Neural cell (in vitro differentiated cells): Measurements from ENCODE around the gene C11orf71. TPM values are rescaled to one million over a fixed set of nuclear protein-coding genes. Genes with fewer than 3 reads are reported as not detected.

Experiments
- H2AFZ ChIP-seq: fragments of 200-600, 300-800 bp; sonication (generic), shearing (Covaris generic); 2 replicates; pipeline ENCODE4 v1.6.0; 2014; ENCODE audit warnings: low read depth, mild to moderate bottlenecking, antibody characterized with exemption, low read length, moderate library complexity
- H3F3A ChIP-seq: fragments of 200-600 bp; shearing (Covaris generic); 2 replicates; pipeline ENCODE4 v1.6.1; 2016; ENCODE audit warnings: mild to moderate bottlenecking, moderate library complexity, mixed read lengths, antibody characterized with exemption, low read length; ENCODE audit not compliant: insufficient read depth, poor library complexity, severe bottlenecking
- H3K27ac ChIP-seq: fragments of 200-600, 300-800 bp; sonication (generic), shearing (Covaris generic); 2 replicates; pipeline ENCODE4 v1.5.1; 2014; ENCODE audit warnings: mild to moderate bottlenecking, low read length, moderate library complexity
- H3K27me3 ChIP-seq: fragments of 300-800, 200-600 bp; sonication (generic), shearing (Covaris generic); 2 replicates; pipeline ENCODE4 v1.6.0; 2014; ENCODE audit warnings: mild to moderate bottlenecking, low read depth, low read length, moderate library complexity; ENCODE audit not compliant: insufficient read depth
- H3K36me3 ChIP-seq: fragments of 300-800, 200-600 bp; sonication (generic), shearing (Covaris generic); 2 replicates; pipeline ENCODE4 v1.5.1; 2014; ENCODE audit warnings: mild to moderate bottlenecking, antibody characterized with exemption, low read length, moderate library complexity; ENCODE audit not compliant: insufficient read depth
- H3K4me2 ChIP-seq: fragments of 300-800, 200-600 bp; sonication (generic), shearing (Covaris generic); 2 replicates; pipeline ENCODE4 v1.6.0; 2014; ENCODE audit warnings: mild to moderate bottlenecking, low read length
- H3K4me3 ChIP-seq: fragments of 300-800, 200-600 bp; sonication (generic), shearing (Covaris generic); 2 replicates; pipeline ENCODE4 v1.5.1; 2014; ENCODE audit warnings: mild to moderate bottlenecking, low read length, moderate library complexity
- H3K79me2 ChIP-seq: fragments of 200-600 bp; shearing (Covaris generic); replicated peaks from 2 replicates; pipeline ENCODE4 v1.6.0; 2014; ENCODE audit warnings: mild to moderate bottlenecking, low read length, moderate library complexity; ENCODE audit not compliant: insufficient read depth
- H3K9ac ChIP-seq: fragments of 300-800, 200-600 bp; sonication (generic), shearing (Covaris generic); 2 replicates; pipeline ENCODE4 v1.6.1; 2016; ENCODE audit warnings: mild to moderate bottlenecking, low read length, mixed read lengths
- H3K9me2 ChIP-seq: fragments of 200-600 bp; shearing (Covaris generic); 2 replicates; pipeline ENCODE4 v1.6.1; 2016; ENCODE audit warnings: mild to moderate bottlenecking, low read length, mixed read lengths; ENCODE audit not compliant: insufficient read depth
- H3K9me3 ChIP-seq: fragments of 200-600, 300-800 bp; sonication (generic), shearing (Covaris generic); 2 replicates; pipeline ENCODE4 v1.6.1; 2016; ENCODE audit warnings: mild to moderate bottlenecking, mixed run types, low read length, moderate library complexity, mixed read lengths
- H4K20me1 ChIP-seq: fragments of 200-600 bp; shearing (Covaris generic); 2 replicates; pipeline ENCODE4 v1.6.1; 2016; ENCODE audit warnings: mild to moderate bottlenecking, mixed run types; ENCODE audit not compliant: insufficient read depth
- EP300 ChIP-seq: fragments of 450-650 bp; conservative IDR thresholded peaks from 2 replicates; pipeline ENCODE4 v1.6.1; 2014; ENCODE audit warnings: antibody characterized with exemption, mild to moderate bottlenecking, moderate library complexity; ENCODE audit not compliant: poor library complexity, severe bottlenecking
- EZH2 ChIP-seq: fragments of 200-600, 300-800 bp; shearing (Covaris generic), sonication (generic); IDR thresholded peaks from 2 replicates; pipeline ENCODE4 v1.6.1; 2014; ENCODE audit warnings: antibody characterized with exemption, low read length, borderline replicate concordance, mild to moderate bottlenecking; ENCODE audit not compliant: insufficient read depth, poor library complexity, severe bottlenecking
- MXI1 ChIP-seq: fragments of 450-650 bp; conservative IDR thresholded peaks from 2 replicates; pipeline ENCODE4 v1.6.1; 2014; ENCODE audit warnings: antibody characterized with exemption, mild to moderate bottlenecking; ENCODE audit not compliant: poor library complexity, severe bottlenecking
- POLR2AphosphoS5 ChIP-seq: IDR thresholded peaks from 2 replicates; pipeline ENCODE4 v1.6.1; 2012
- RAD21 ChIP-seq: fragments of 450-650 bp; conservative IDR thresholded peaks from 2 replicates; pipeline ENCODE4 v1.6.1; 2014; ENCODE audit warnings: antibody characterized with exemption, mild to moderate bottlenecking, moderate library complexity
- SMC3 ChIP-seq: fragments of 450-650 bp; conservative IDR thresholded peaks from 2 replicates; pipeline ENCODE4 v1.6.1; 2014; ENCODE audit warnings: antibody characterized with exemption, mild to moderate bottlenecking, moderate library complexity; ENCODE audit not compliant: poor library complexity
- TAF1 ChIP-seq: IDR thresholded peaks from 2 replicates; pipeline ENCODE4 v1.6.1; 2012; ENCODE audit warnings: low read depth
- polyA plus RNA-seq: library from polyadenylated mRNA; depleted of rRNA; stranded (reverse); fragments of >200 nt; gene quantifications from 2 replicates; pipeline ENCODE4 v1.2.3, GENCODE V29; 2014
- TF ChIP-seq, protein P1 (sequence below): IDR thresholded peaks from 2 replicates; pipeline ENCODE4 v1.6.1; 2012; ENCODE audit warnings: borderline replicate concordance
- TF ChIP-seq, protein P2 (sequence below): fragments of 450-650 bp; IDR thresholded peaks from 2 replicates; pipeline ENCODE4 v1.5.1; 2014; ENCODE audit warnings: antibody characterized with exemption, mild to moderate bottlenecking, moderate library complexity; ENCODE audit not compliant: poor library complexity, severe bottlenecking

C11orf71 gene
- polyA plus RNA-seq, 1 donor from 2014 or later = 29.9 TPM

DNA sequence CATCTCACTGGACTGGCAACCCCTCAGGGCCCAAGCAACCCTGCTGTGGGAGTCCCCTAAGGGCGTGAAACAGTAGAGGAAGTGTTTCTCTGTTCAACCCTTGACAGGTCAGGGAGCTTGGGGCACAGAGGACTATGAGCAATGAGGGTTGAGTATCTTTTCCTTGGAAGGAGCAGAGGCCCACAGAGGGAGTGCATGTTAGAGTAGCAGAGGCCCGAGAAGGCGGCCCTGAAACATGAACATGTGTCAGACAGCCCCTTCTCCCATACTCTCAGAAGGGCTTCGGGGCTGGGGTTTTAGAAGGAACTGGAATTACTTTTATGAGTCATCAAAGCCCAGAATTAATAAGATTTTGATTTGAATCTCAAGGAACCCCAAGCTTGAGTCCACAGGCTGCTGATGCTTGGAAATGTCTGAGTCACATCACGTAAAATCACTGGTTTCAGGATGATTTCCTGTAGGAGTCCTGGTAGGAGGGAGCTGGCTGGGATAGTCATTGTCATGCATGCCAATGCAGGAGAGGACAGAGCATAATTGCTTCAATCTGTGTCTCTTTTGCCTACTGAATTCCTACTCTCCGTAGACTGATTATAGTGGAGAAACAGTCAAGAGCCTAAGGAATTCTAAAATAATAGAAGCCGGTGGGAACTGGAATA is 22.6 kb downstream of the C11orf71 start:
- H3K9me3 ChIP-seq = no peaks in the 10 kb centered on the region
- TF ChIP-seq TAF1 = no peak
- TF ChIP-seq MXI1 = no peak
- no peak for TF ChIP-seq EZH2
- TF ChIP-seq EP300 = no peak
- TF ChIP-seq SMC3 = no peak
- TF ChIP-seq, protein P1, sequence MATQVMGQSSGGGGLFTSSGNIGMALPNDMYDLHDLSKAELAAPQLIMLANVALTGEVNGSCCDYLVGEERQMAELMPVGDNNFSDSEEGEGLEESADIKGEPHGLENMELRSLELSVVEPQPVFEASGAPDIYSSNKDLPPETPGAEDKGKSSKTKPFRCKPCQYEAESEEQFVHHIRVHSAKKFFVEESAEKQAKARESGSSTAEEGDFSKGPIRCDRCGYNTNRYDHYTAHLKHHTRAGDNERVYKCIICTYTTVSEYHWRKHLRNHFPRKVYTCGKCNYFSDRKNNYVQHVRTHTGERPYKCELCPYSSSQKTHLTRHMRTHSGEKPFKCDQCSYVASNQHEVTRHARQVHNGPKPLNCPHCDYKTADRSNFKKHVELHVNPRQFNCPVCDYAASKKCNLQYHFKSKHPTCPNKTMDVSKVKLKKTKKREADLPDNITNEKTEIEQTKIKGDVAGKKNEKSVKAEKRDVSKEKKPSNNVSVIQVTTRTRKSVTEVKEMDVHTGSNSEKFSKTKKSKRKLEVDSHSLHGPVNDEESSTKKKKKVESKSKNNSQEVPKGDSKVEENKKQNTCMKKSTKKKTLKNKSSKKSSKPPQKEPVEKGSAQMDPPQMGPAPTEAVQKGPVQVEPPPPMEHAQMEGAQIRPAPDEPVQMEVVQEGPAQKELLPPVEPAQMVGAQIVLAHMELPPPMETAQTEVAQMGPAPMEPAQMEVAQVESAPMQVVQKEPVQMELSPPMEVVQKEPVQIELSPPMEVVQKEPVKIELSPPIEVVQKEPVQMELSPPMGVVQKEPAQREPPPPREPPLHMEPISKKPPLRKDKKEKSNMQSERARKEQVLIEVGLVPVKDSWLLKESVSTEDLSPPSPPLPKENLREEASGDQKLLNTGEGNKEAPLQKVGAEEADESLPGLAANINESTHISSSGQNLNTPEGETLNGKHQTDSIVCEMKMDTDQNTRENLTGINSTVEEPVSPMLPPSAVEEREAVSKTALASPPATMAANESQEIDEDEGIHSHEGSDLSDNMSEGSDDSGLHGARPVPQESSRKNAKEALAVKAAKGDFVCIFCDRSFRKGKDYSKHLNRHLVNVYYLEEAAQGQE = no peak
- TF ChIP-seq RAD21 = no peak
- TF ChIP-seq POLR2AphosphoS5 = no peak
- TF ChIP-seq, protein P2, sequence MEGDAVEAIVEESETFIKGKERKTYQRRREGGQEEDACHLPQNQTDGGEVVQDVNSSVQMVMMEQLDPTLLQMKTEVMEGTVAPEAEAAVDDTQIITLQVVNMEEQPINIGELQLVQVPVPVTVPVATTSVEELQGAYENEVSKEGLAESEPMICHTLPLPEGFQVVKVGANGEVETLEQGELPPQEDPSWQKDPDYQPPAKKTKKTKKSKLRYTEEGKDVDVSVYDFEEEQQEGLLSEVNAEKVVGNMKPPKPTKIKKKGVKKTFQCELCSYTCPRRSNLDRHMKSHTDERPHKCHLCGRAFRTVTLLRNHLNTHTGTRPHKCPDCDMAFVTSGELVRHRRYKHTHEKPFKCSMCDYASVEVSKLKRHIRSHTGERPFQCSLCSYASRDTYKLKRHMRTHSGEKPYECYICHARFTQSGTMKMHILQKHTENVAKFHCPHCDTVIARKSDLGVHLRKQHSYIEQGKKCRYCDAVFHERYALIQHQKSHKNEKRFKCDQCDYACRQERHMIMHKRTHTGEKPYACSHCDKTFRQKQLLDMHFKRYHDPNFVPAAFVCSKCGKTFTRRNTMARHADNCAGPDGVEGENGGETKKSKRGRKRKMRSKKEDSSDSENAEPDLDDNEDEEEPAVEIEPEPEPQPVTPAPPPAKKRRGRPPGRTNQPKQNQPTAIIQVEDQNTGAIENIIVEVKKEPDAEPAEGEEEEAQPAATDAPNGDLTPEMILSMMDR = no peak
- no peaks in the 10 kb centered on the region for H3K36me3 ChIP-seq
- H3K9ac ChIP-seq = no peak overlapping the region
- H3K4me2 ChIP-seq = no peak overlapping the region
- no peak overlapping the region for H2AFZ ChIP-seq
- H3F3A ChIP-seq = no peaks in the 10 kb centered on the region
- H3K9me2 ChIP-seq = no peaks in the 10 kb centered on the region
- H3K79me2 ChIP-seq = no peaks in the 10 kb centered on the region
- H4K20me1 ChIP-seq = no peaks in the 10 kb centered on the region
- H3K27me3 ChIP-seq = no peaks in the 10 kb centered on the region
- no peak overlapping the region for H3K4me3 ChIP-seq
- no peak overlapping the region for H3K27ac ChIP-seq

DNA sequence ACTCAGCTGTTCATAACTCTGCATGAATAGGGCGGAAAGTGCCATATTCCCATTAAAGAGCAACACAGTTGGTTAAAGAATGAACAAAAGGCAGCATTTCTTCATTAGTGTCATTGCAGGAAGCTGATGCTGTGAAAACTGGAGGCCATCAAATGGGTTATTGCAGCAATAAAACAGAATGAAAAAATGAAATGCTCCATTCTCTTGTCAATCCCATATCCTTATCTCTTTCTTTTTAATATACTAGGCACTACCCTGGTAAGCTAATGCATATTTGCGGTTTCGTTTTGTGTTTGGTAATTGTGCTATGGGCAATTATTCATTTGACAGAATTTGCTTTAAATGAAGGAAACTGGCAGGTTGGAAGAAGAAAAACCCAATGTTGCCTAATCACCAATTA is 25.3 kb downstream of the C11orf71 start:
- H3K36me3 ChIP-seq = no peaks in the 10 kb centered on the region
- no peak for TF ChIP-seq SMC3
- TF ChIP-seq EP300 = no peak
- no peak for TF ChIP-seq EZH2
- no peak for TF ChIP-seq TAF1
- TF ChIP-seq, protein P1 = no peak
- TF ChIP-seq, protein P2 = no peak
- TF ChIP-seq RAD21 = no peak
- no peak for TF ChIP-seq POLR2AphosphoS5
- TF ChIP-seq MXI1 = no peak

More for the DNA sequence above, 25.3 kb downstream of the C11orf71 start:
- no peak overlapping the region for H3K4me3 ChIP-seq
- H3F3A ChIP-seq = no peaks in the 10 kb centered on the region
- no peak overlapping the region for H2AFZ ChIP-seq
- H3K27ac ChIP-seq = no peak overlapping the region
- H3K27me3 ChIP-seq = no peaks in the 10 kb centered on the region
- H3K9ac ChIP-seq = no peak overlapping the region
- H4K20me1 ChIP-seq = no peaks in the 10 kb centered on the region
- H3K9me2 ChIP-seq = no peaks in the 10 kb centered on the region
- H3K79me2 ChIP-seq = no peaks in the 10 kb centered on the region
- H3K9me3 ChIP-seq = no peaks in the 10 kb centered on the region
- H3K4me2 ChIP-seq = no peak overlapping the region
